SKM-1 (cell line): ENCODE measurements around the gene IQSEC1.

Experiments
- DNase-seq: peaks from one replicate; lab custom pipeline; 2025; ENCODE audit not compliant: unreplicated experiment; lab: John Stamatoyannopoulos, UW

Gene IQSEC1

DNA sequence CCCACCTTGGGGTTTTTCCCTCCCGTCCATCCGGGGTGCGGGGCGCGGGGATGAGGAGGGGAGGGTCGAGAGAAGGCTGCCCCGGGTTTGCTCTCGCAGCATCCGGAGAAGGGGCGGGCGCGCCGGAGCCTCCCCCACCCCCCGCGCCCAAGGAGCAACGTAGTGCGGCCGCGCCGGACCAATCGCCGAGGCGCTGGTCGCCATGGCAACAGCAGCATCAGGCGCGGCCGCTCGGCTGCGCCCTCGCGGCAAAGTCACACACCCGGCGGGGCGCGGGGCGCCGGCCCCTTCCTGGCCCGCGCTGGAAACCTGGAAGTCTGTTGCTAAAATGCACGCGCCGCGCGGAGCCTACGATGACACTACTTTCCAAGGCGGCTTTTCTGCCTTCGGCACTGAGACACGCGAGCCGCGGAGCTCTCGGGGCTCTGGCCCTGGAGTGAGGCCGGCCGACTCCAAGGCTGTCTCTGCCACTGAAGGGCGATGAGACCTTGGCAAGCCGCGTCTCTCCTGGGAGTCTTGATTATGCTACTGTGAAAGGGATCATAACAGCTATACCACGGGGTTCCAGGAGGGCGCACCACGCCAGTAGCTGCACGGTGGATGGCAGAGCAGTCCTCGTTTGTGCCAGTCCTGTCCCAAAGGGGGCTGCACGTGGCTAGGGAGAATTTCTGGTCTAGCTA is at the start of gene IQSEC1:
TSS of gene IQSEC1 (minus strand) at position 104 of the 680 bp plus-strand sequence. CDS start 415 bp downstream, outside the sequence.
- no peak for DNase-seq

DNA sequence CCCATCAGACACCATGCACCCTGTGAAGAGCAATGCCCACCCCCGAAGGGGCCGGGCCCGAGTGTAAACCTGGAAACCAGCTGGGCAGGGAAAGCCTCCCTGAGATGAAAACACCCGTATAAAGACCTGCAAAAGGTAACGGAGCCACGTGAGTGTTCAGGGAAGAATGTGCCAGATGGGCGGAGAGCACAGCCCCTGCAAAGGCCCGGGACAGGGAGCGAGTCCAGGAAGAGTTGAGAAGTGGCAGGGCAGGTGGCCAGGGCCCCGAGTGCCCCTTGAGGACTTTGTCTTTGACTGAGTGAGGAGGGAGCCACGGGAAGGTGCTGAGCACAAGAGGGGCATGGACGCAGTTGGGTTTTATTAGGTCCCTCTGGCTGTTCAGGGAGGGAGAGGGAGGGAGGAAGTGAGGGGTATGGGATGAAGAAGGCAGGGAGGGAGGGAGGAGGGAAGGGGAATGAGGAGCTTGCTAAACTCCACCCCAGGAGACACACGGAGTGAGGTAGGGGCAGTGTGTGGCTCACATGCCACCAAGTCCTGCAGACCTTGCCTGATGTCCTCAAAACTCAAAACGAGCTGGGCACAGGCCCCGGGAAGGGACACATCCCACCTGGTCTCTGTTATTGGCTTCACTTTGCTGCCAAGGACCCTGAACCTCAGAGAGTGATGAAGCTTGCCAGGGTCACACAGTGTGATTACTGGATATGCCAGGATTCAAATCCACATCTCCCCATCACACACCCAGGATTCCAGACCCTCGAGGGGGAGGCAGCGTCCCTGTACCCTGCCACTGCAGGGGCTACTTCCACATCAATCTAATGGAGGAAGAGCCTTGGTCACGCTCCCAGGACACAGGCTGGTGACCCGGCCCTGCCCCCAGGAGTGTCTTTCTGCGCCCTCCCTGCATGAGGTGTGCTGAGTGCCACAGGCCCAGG is 49.1 kb upstream of the IQSEC1 start:
- DNase-seq, result no peak

DNA sequence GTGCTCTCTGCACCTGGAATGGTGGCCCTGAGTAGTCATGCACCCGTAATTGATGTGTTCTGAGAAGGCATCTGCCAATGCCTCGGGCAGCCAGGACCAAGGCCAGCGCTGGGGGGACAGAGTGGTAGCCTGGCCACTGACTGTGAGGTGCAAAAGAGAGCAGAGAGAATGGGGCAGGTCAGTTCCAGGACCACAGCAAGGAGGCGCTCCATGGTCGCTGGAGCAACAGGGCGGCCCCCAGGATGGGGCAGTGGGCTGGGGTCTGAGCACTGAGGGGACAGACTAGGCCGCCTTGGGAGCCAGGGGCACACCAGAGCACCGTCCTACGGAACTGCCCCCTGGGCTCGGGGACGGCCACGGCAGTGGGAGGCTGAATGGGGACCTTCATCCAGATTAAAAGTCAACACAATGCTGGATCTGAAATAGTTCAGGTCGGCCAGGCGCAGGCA is 48.3 kb upstream of the IQSEC1 start:
- no peak for DNase-seq

DNA sequence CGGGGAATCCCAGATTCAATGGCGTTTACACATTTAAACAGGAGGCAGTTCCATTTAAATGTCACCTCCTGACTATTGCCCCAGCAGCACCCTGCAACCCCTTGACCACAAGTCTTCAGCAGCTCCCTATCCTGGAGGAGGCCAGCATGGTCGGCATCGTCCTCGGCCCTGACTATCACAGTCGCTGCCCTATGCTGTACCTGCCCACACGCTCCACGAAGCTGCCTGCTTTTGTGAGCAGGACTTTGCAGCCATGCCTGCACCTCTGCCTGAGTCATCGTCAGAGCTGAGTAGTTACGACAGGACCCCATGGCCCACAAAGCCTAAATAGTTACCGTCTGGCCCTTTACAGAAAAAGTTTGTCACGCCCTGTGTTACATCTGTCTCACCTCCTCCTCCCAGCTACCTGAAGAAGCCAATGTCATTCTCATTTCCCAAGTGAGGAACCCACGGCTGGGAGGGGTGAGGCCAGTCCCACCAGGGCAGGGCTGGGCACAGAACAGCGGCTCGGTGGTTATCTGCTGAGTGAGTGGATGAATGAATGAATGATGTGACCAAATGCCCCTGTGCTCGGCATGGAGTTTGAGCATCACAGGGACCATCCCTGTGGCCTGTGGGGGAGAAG is 47.8 kb upstream of the IQSEC1 start:
- DNase-seq, result no peak

DNA sequence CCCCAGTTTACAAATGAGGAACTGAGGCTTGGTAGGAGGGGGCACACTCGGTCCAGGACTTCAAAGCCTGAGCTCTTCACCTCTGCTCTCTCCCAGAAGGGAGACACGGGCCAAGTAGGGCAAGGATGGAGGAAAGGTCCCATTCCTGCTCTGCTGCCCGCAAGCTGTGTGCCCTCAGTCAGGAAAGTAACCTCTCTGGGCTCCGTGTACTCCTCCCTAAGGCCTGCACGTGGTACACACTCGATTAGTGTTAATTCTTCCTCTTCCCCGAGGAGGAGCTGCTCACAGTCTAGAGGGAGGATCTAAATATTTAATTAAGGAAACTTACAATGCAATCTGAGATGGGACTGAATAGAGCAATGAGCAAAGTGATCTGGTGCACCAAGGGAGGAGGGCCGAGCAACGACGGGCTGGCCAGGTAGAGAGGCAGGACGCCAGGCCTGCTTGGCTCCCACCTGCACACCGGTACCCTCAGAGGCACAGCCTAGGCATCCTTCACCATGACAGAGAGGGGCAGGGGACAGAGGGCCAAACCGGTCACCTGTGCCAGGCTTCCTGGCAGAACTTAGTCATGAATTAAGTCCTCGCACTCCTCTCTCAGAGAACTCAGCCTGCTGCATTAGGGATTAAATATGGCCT is 47.2 kb upstream of the IQSEC1 start:
- no peak for DNase-seq

DNA sequence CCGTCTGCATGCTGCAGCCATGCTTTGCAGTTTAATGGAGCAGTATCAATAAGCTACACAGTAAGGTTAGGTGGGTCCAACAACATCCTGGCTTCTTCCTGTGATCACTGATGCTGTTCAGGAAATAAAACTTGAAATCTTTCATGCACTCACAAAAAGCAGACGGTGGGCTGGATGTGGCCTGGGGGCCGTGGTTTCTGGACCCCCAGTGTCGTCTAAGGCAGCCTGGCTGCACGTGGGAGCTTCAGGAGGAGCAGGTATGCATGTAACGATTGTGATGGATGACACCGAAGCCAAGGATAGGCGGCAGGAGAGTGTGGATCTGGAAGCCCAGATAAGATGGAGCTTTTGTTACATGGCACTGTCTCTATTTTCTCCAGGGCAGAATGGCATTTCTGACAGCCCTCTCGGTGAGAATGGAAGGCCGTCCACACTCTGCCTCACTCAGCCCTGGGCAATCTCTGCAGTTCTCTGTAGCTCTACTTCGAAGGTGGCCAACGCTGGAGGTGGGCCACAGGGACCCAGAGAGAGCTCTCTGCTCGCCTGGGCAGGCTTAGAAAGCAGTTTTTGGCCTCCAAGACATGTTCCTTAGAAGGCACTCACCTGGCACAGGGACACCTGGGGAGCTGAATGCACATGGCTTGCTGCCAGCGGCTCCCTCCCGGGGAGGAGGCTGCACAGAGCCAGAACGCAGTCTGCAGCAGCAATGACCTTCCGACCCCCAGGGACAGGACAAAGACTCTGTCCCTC is 46.4 kb upstream of the IQSEC1 start:
- no peak for DNase-seq

DNA sequence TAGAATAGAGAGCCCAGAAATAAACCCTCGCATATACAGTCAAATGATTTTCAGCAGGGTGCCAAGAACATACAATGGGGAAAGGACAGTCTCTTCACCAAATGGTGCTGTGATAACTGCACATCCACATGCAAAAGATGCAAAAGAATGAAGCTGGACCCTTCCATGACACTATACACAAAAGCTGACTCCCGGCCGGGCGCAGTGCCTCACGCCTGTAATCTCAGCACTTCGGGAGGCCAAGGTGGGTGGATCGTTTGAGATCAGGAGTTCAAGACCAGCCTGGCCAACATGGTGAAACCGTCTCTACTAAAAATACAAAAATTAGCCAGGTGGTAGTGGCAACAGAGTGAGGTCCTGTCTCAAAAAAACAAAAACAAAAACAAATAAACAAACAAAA is 43.2 kb upstream of the IQSEC1 start:
- DNase-seq, result no peak

DNA sequence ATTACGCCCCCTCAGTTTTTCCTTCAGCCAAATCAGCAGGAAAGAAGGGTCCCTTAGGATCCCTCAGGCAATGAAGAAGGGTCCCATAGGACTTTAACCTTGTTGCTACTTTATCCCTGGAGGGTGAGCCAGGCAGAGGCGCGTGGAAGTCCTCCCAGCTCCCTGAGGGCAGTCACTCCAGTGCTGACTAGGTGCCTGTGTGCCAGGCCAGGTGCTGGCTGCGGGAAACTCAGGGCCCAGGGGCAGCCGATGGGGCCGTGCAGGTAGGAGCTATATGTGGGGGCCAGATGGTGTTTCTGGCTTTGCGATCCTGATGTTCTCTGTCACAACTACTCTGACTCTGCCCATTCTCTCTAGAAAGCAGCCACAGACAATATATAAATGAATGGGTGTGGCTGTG is 42.8 kb upstream of the IQSEC1 start:
- no peak for DNase-seq

DNA sequence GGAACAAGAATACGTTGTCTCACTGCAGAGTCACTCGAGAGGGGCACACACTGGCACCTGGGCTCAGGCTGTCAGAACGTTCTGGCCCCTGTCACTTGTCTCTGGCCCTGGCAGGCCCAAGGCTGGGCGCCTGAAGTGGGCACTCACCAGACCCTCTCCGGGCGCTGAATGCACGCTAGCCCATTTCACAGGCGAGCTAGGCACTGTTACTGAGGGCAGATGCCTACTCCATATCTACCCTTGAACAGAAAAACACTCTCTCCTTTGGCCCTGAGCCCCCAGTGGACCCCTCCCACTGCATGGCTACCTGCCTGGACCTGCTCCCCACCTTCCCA is 42.3 kb upstream of the IQSEC1 start:
- DNase-seq, result no peak

DNA sequence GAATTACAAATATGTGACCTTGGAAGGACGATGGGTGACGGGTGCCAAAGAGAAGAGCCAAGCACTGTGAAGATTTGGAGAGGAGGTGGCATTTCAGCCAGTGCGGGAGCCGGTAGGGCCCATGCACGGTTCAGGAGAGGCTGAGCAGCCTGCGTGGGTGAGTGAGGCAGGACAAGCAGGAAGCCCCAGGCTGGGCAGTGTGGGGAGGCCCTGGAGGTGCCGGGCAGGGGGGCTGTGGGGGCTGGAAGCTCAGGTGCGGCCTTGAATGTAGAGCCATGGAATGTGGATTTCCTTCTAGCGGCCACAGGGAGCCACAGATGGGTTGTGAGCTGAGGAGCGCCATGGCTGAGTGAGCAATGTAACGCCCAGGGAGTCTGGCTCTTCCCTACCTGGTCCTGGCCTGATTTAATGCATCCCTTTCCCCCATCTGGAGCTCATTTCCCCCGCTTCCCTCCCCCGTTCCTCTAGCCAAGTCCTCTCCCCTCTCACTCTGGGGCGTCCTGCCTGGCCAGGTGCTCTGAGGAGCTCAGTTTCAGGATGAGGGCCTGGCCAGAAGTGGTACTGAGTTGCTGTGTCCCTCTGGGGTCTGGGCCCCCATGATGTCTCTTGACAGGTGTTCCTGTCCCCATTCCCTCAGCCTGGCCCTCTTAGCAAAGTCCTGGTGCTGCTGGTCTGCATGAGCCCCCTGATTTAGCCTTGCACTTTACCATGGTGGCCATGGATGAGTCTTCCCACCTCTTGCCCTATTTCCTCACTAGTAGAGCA is 41.8 kb upstream of the IQSEC1 start:
- DNase-seq, result no peak

DNA sequence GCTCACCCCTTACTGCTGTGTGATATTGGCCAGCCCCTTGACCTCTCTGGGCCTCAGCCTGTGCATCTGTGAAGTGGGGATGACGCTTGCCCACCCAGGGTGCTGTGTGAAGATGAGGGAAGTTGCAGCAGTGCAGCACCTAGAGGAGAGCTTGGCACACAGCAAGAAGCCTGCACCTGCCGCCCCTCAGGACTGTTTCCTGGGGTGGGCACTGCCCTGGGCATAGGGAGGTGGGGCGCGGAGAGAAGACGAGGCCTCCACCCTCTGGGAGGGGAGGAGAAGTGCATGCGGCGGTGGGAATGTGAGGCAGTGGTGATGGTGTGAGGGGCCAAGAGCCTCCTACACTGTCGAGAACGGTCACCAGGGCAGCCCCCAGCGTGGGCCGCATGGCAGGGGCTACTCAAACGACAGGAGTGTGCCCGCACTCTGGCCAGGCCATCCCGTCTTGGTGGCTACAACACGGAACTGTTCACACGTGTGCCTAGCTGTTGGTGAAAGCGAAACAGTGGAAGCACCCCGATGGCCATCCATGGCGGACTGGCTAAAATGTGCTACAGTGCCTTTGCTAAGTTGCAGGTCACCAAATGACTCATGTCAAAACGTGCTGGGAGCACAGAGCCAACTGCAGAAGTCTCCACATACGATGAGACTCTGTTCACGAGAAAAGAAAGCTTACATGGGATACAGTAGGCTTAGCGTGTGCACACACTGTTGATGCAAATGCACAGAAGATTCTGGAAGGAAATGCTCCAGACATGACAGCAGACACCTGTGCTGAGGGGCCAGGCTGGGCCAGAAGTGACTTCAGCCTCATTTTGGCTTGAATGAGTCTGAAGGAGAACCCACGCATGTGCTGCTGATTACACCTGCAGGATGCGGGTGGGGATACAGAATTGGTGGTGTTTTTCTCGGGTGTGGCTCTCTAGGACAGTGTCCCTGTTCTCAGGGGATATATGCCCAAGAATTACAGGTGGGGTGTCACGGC is 40.4 kb upstream of the IQSEC1 start:
- no peak for DNase-seq

DNA sequence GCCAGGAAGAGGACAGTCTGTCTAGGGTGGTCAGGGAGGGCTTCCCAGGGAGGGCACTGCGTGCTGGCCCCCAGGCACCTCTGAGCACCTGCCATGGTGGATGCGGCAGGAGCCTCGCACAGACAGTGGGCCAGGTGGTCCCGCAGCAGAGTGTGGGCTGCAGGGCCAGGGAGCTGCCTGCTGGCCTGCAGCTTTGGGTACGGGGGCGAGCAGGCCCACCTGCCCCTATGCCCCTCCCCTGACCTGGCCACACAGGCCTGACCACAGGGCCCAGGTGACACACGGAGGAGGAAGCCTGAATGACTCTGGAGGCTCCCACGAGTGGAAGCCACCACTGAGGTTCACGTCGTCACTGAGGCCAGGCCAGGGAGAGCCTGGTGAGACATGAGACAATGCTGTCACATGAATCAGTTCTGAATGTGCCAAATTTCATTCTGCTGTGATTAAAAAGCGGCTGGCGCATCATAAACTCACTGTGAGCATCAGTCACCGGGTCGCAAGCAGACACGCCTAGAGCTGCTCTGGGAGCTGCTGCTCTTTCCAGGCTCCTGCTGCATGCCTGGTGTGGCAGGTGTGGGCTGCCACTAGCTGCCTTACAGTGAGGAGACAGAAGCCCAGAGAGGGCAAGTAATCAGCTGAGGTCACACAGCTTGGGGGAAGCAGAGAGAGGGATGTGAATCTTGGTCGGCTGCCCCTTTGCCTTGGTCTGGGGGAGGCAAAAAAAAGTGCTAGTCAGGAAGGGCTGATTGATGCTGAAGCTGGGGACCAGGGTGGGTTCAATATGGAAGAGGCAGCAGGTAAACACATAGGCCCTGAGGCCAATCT is 39.5 kb upstream of the IQSEC1 start:
- no peak for DNase-seq

DNA sequence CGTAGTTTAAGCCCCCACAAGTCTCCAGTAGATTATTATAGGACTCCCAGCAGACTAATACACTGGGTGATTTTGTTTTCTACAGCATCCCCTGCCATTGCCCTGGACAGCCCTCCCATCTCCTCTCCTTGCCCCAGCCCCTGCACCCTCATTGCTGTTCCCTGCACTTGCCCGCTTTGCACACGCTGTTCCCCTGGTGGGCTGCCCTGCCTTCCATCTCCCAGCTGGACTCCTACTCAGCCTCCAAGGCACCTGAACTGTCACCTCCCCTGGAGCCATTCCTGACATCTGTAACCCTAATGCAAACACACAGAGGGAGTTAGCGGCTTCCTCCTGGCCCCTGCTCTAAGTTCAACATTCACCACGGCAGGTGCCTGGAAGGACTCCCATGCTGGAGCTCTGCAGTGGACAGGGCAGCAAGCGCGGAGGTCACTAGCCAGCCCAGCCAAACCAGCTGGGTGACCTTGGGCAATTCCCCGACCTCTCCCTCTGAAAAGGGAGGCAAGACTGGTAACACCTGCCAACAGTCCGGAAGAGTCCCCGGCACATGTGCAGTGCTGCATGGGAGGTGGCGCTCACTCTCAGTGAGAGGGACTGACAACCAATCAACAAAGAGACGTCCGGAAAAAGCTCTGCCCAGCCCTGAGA is 38.8 kb upstream of the IQSEC1 start:
- DNase-seq, result no peak

DNA sequence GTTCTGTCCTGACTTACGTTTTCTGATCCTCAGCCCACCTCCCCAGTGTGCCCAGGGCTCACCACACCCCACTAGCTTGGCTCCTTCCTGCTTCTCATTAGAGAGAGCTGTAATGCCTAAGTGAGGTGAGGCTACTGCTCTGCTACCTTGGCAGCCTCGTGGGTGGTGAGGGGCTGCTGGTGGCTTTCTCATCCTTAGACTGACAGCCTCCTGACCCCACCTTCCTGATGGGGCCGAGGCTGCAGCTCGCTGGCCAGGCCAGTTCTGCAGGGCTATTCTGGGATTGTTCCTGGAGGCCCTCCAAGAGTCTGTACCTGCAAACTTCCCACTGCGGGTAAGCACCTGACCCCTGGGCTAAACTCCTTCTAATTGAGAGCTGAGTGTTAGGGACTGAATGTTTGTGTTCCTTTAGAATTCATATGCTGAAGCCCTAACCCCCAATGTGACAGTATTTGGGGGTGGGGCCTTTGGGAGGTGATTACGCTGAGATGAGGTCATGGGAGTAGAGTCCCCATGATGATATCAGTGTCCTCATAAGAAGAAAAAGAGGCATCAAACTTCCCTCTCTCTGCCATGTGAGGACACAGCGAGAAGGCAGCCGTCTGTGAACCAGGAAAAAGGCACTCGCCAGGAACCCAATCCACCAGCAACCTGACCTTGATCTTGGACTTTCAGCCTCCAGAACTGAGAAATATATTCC is 38.1 kb upstream of the IQSEC1 start:
- DNase-seq, result no peak

DNA sequence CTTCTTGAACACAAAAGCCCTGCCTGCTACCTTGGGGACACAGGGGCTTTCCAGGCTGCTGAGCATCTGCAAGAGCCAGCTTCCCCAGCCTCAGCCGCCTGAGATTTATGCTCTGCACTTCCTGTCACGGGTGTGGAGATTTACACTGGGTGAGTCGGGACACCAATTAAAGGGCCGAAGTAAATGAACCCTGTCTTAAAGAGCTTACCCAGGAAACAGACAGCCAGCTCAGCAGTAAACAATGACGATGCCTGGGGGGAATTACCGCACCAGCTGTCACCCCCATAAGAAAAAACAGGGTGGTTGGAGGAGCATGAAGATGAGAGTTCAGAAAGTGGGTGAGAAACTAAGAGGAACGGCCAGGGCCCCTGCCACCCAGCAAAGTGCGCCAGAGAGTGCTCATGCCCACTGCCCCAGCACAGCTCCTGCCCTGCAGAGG is 37.5 kb upstream of the IQSEC1 start:
- no peak for DNase-seq

DNA sequence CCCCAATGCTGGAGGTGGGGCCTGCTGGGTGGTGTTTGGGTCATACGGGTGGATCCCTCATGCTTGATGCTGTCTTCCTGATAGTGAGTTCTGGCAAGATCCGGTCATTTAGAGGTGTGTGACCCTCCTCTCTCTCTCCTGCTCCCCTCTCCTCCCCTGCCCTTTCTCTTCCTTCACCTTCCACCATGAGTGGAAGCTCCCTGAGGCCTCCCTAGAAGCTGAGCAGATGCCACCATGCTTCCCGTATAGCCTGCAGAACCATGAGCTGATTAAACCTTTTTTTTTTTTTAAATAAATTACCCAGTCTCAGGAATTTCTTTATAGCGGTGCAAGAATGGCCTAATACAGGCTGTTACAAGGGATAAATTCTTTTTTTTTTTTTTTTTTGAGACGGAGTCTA is 36.3 kb upstream of the IQSEC1 start:
- no peak for DNase-seq

DNA sequence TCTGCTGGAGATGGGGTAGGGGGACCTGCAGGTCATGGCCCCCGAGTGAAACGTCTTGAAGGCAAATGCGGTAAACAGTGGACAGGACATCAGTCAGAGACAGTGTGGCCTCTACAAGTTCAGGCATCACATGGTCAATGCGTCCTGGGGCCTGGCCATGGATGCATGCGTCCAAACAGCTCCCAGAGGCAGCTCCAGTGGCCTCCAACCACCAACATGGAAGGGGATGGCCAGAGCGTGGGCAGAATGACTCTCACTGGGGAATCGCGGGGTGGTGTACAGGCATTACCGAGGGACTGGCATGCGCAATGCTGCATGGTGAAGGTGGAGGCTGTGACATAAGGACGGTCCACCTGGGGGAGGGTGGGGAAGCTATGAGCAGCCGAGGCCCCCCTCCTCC is 35.6 kb upstream of the IQSEC1 start:
- no peak for DNase-seq
